ENCODE measurements around the gene COP1.
"Not testable (repeated sequence)": the region's sequence is repeated elsewhere in the genome, so short reads cannot be mapped to it uniquely, and the experiment has no call there.

The COP1 gene

DNA sequence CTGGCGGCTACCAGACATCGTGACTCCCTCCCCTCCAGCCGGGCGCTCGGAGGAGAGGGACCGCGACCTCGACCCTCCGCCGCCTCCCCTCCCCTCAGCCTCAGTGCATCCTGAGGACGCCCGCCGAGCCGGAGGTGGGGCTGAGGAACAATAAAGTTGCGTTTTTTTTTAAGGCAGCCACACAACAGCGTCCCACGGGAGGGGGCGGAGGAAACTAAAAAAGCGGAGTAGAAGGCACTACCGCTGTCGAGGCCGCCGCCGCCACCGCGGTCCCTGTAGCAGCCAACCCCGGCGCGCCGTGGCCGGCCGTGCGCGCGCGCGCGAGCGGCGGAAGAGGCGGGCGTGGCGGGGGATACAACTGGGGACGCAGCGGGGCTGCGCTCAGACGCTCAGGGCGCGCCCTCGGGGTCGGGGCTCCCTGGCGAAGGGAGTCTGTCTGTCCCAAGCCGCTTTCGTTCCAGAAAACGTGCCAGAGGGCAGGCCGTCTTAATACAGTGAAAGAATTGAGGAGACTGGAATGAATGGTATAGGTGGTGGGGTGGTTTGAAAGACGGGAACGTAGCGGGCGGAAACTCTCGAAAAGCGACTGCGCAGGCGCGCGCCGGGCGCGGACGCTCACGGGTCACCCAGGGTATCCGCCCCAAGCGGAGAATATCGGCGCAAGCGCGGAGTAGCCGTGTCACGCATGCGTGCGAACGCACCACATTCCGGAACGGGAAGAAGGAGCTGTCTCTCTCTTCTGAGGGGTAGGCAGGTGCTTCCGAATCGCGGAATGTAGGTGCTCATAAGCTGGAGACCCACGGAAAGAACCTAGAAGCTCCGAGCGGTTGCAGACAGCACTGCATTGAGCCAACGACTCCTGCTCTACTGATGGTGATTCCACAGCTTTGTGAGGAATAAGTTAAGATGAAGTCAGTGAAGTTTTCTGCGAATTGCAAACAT is at the start of gene COP1:
COP1 (minus strand) TSS at position 326 of the 942 bp plus-strand sequence; CDS start at position 18, 308 bp downstream.
- DNase-seq (ENCODE audit: insufficient read length, low spot score) (peak; percentile 74), FAIRE-seq (peak; percentile 92)

DNA sequence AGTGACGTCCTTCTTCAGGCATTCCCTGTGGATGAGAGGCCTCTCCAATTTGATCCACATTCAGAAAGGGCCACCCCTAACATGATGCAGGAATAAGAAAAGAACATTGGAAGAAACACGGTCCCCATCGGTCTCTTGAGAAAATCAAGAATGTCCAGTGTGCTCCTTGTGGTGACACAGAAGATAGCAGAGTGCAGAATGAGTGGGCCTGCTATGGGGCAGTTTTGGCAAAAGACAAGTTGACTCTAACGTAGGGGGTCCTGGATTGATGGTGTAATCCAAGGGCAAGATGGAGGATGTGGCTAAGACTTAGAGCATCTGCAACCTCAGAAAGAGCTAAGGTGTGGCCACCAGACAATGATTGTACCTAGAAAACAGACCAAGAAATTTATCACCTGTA is 45.1 kb upstream of the COP1 start:
- FAIRE-seq = no peak
- DNase-seq (ENCODE audit: insufficient read length, low spot score) = no peak

DNA sequence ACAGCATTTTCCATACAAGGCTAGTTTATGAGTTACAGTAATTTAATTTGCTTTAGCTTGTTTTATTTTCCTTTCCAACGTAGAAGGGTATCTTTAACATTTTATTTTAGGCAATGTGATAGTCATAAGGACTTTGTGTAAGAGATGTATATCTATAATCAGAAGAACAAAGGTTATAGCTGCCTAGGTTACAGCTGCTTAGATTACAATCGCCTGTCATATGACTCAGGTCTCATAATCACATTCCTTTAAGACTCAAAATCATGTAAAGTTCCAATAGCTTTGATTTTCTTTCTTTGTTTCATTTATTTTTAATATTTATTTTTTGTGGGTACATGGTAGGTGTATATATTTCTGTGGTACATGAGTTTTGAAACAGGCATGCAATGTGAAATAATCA is 37.8 kb upstream of the COP1 start:
- FAIRE-seq (no peak), DNase-seq (ENCODE audit: insufficient read length, low spot score) (no peak)

DNA sequence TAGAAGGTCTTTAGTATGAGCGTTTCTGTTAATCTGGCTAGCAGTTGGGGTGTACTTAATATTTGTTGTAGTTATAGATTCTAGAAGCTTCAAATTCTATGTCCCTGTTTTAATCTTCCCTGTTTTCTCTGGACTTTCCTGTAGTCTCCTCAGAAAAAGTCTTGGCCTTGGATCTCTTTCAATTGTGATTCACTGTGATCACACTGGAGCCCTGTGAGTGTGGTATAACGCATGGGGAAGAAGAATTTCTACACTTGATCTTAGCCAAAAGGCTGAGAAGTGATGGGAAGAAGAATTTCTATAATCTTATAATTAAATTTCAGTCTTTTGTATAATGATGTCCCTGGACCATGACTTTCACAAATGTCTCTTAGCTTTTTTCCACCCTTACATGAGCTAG is 36.7 kb upstream of the COP1 start:
- FAIRE-seq (no peak), DNase-seq (ENCODE audit: insufficient read length, low spot score) (no peak)

DNA sequence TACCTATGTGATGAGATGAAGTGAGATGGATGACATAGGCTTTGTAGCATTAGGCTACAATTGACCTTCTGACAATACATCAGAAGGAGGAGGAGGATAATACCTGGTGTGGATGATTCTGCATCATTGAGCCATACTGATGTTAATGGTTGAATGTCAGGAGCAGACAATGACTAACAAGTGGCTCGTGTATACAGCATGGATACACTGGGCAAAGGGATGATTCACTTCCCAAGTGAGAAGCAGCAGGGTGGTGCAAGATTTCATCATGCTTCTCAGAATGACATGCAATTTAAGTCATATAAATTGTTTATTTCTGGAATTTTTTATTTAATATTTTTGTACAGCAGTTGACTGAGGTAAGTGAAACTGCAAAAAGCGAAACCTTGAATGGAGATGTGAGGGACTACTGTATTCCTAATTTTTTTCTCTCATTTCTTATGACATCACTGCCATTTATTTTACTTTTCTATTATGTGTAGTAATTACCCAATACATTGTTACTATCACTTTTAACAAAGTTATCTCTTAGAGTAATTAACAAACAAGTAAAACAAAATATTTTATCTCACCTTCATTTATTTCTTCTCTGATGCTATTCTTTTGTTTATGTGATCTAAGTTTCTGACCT is 34.4 kb upstream of the COP1 start:
- FAIRE-seq (no peak), DNase-seq (ENCODE audit: insufficient read length, low spot score) (no peak)

DNA sequence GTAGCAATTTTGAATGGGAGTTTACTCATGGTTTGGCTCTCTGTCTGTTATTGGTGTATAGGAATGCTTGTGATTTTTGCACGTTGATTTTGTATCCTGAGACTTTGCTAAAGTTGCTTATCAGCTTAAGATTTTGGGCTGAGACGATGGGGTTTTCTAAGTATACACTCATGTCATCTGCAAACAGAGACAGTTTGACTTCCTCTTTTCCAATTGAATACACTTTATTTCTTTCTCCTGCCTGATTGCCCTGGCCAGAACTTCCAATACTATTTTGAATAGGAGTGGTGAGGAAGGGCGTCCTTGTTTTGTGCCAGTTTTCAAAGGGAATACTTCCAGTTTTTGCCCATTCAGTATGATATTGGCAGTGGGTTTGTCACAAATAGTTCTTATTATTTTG is 26.6 kb upstream of the COP1 start:
- DNase-seq (ENCODE audit: insufficient read length, low spot score); FAIRE-seq: not testable (repeated sequence)

DNA sequence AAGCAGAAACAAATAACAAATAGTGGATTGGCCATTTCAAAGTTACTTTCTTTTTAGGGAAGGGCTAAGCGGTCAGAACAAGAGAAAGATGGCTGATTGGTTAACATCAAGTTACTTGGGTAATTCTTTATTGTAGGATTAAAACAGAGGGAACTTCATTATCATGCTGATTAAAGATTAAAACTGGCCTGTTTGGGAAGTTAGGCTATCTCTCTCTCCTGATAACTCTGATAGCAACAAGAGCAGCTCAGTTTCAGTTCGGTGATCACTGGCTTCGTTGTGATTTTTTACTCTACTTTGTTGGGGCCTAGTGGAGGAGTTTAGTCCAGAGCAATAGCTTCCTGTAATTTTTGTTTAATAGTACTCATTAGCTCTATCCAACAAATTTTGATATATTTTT is 20.5 kb upstream of the COP1 start:
- no peak for FAIRE-seq
- no peak for DNase-seq (ENCODE audit: insufficient read length, low spot score)

DNA sequence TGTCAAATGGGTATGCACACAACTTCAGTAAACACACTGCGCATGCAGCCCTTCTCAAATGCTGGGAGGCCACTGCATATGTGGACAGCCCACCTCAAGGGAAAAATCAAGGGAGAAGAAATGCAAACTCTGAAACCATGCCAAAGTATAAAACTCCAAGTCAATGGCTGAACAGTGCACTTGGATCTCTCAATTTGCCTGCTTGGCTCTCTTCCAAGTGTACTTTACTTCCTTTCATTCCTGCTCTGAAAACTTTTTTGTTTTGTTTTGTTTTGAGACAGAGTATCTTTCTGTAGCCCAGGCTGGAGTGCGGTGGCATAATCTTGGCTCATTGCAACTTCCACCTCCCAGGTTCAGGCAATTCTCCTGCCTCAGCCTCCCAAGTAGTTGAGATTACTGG is 18.8 kb upstream of the COP1 start:
- DNase-seq (ENCODE audit: insufficient read length, low spot score) = no peak
- FAIRE-seq = no peak

DNA sequence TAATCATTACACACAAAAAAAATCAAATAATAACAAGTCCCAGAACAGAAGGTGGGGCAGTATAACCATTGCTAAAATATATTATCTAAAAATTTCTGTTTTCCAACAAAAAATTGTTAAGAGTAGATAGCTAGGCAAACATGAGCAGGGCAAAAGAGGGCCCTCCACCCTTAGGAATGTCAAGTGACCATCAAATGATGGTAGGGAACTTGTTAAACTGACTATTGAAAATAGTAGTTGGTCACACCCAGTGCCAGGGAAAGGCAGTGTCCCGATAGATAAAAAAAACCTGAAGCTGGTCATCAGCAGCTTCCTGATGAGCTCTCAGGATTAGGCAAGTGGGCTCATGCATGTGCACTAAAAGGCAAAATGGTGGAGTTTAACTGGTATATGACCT is 18.4 kb upstream of the COP1 start:
- DNase-seq (ENCODE audit: insufficient read length, low spot score) (no peak), FAIRE-seq (no peak)

DNA sequence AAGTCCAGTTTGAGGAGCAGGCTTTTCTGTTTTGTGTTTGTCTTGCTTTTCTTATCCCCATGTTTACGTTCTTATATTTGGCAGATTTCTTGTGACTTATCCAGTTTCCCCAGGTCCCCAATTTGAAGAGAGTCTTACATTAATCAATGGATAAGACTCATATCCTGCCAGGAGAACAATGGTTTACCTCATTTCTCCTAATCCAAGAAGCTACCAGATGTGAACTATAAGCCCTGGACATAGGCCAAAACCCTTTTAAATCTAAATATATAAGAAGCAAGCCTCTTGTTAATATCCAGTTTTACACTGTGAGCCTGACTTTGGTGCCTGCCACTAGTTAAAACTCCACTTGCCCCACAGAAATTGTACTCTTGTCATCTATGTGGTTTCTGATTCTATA is 15.1 kb upstream of the COP1 start:
- FAIRE-seq (no peak), DNase-seq (ENCODE audit: insufficient read length, low spot score) (no peak)

DNA sequence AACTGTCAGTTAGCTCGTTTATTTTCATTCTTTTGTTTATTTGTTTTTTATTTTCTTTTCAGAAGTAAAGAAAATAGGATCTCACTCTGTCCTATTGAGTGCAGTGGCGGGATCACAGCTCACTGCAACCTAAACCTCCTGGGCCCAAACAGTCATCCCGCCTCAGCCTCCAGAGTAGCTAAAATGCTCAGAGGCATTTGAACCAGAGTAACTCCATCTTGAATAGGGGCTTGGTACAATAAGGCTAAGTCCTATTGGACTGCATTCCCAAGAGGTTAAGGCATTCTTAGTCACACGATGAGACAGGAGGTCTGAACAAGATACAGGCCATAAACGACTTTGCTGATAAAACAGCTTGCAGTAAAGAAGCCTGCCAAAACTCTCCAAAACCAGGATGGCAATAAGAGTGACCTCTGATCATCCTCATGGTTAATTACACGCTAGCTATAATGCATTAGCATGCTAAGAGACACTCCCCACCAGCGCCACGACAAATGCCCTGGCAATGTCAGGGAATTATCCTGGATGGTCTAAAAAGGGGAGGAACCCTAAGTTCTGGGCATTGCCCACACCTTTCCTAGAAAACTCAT is 13.1 kb upstream of the COP1 start:
- DNase-seq (ENCODE audit: insufficient read length, low spot score) (no peak), FAIRE-seq (no peak)

DNA sequence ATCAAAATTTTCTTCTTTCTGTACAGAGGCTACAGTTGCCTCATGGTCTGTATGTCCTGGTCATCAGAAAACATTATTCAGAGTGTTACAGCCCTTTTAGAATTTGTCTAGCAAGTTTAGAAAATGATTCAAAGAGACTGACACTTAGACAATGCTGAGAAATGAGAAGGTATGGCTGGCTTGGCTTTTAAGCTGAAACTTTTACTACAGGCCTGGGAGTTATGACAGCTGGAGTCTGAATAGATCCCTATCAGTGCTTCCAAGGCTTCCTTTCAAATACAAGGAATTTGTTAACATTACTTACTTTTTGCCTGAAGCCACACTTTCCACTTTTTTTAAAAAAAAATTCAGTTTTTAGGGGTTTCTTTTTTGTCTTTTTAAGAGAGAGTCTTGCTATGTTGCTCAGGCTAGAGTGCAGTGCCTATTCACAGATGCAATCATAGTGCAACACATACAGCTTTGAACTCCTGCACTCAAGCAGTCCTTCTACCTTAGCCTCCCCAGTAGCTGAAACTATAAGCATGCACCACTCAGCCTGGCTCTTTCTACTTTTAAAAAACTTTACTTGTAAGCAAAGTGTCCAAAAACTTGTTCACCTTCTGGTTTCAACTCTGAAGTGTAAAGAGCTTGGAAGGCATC is 10.5 kb upstream of the COP1 start:
- DNase-seq (ENCODE audit: insufficient read length, low spot score) (no peak), FAIRE-seq (no peak)

DNA sequence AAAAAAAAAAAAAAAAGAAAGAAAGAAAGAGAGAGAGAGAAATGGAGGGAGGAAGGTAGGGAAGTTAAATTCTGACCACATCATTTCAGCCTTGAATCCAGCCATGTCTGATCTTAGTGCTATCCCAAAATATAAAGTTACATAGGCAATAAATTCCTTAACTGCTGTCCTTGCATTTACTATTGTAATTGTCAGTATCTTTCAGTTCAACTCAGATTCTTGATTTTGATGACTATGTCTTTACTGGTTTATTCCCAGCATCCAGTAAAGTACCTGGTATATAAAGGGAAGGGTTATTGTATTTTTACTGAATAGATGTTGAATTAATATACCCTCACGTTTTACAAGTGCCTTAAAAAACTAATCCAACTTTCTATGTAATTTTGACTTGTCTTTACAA is 8.9 kb upstream of the COP1 start:
- FAIRE-seq = no peak
- DNase-seq (ENCODE audit: insufficient read length, low spot score) = no peak

DNA sequence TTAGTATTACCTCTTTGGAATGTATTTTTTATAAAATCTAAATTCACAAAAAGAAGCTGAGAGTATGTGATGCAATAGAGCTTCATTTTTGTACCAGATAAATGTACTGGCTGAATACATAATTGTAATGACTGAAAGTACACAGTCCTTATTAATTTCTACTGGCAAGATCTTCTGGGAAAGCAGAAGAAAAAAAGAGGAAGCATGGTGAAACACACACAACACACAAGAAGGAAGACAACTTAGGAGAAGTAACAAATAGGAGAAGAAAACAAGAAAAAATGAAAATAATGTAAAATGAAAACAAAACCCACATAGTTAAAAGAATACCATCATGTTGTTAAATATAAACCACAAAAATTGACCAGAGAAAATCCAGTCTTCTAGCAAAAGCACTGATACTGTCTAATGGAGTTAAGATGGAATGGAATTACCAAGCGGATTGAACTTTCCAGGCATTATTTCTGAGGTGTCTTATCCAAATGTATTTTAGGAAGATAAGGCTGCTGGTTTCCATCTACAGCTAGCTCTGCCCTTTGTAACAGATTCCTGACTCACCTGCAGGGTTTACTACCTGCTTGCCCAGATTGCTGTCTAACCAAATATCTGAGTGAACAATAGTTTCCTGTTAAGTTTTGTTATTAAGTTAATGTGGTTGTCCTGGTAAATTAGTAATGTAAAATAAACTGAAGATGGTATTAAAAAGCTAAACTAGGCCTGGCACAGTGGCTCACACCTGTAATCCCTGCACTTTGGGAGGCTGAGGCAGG is 4.5 kb upstream of the COP1 start:
- FAIRE-seq (no peak), DNase-seq (ENCODE audit: insufficient read length, low spot score) (no peak)

DNA sequence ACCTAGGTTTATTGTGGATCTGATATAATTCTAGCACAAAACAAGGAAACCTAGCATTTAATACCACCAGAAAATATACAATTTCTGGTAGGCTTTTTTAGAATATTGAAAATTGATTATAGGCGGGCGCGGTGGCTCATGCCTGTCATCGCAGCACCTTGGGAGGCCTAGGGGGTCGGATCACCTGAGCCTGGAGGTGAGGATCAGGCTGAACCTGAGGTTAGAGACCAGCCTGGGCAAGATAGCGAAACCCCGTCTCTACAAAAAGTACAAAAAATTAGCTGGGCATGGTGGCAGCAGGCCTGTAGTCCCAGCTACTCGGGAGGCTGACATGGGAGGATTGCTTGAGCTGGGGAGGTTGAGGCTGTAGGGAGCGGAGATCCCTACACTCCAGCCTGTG is 948 bp upstream of the COP1 start:
- no peak for FAIRE-seq
- DNase-seq (ENCODE audit: insufficient read length, low spot score) = no peak

DNA sequence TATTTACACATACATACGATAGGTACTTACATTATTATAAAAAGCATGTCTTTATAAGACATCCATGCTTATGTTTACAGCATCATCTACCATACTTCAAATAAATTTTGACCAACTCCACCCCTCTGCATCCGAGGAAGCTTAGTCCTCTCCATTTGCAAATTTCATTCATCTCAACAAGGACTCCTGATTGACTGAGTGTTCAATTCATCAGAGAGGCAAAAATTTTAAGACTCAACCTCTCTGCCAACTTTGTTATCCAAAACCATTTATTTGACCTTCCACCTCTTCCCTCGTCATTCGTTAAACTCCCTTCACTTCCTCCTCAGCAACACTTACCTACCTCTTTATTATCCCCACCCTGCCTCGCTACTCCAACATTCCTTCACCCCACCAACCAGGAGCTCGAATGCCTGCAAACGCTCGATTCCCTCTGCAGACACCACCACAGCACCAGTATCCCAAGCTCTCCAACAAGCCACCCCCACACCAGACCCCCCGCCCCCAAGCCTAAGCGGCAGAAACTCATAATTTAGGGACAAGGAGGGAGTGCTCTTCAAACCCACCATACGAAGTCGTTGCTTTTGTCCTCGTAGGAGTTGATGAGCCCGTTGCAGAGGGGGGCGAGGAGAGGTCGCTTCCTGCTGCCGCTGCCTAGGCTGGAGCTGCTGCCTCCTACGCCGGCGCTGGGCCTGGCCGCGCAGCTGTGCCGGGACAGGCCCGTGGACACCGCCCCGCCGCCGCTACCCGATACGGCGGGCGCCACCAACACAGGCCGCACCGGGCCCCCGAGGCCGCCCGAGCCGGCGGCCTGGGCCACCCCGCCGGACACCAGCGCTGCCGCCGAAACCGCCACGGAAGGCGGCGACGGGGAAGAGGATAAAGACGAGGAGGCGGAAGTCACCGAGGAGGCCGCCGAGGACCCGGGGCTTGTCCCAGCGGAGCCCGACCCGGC is 803 bp downstream of the COP1 start:
- DNase-seq (ENCODE audit: insufficient read length, low spot score) = no peak

DNA sequence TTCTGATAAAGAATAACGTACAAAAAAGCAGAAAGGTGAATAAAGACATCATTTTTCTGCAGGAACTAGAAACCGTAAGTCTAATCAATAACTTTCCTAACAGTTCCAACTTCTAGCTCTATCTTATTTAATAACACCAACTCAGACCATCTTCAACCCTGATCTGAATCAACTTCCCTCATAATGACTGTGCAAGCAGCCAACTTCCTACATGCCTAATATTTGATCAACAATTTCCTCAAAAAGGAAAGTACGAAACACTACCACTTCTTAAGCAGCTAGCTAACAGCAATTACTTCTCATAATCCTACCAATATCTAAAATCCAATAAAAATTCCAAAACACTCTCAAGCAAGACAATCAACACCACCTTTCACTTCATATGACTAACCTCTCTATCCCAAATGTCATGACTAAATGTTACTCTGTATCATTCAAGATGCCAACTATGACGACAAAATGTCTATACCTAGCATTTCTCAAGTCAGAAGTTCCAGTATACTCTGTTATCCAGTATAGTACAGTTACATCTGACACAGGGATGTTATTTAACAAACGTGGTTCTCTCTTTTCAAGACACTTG is 1.7 kb downstream of the COP1 start:
- FAIRE-seq (no peak), DNase-seq (ENCODE audit: insufficient read length, low spot score) (no peak)

More for the DNA sequence above, 803 bp downstream of the COP1 start:
- FAIRE-seq = peak; percentile 44

DNA sequence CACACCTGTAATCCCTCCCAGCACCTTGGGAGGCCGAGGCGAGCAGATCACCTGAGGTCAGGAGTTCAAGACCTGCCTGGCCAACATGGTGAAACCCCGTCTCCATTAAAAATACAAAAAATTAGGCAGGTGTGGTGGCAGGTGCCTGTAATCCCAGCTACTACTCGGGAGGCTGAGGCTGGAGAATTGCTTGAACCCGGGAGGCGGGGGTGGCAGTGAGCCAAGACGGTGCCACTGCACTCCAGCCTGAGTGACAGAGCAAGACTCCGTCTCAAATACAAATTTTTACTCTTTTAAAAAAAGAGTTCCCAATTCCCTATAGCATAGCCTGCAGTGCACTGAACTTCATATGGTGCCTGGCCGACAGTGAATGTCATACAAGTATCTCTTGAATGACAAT is 2.4 kb downstream of the COP1 start:
- FAIRE-seq; DNase-seq (ENCODE audit: insufficient read length, low spot score): not testable (repeated sequence)

DNA sequence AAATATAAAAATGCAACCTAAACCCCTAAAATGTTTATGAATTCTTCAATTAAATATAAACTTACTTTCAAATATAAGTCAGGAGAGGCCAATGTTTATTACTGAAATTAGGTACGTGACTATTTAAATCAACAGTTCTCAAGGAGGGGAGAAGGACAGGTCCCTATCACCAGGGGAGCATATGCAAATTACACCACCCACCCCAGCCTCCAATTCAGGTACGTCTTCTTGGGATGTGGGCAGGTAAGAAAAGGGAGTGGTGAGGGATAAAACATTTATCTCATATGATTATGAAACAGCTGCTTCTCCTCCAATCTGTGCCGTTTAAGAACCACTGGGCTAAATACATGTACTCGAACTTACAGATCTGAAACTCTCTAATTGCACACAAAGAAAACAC is 3.4 kb downstream of the COP1 start:
- peak; percentile 35 for FAIRE-seq
- DNase-seq (ENCODE audit: insufficient read length, low spot score) = no peak

All from GM19239 (cell line).